ENCODE measurements around the gene CELA1. TPM values are rescaled to one million over a fixed set of nuclear protein-coding genes. Genes with fewer than 3 reads are reported as not detected.

Gene CELA1
- total RNA-seq, 6 experiments from 2014 or later = not detected

DNA sequence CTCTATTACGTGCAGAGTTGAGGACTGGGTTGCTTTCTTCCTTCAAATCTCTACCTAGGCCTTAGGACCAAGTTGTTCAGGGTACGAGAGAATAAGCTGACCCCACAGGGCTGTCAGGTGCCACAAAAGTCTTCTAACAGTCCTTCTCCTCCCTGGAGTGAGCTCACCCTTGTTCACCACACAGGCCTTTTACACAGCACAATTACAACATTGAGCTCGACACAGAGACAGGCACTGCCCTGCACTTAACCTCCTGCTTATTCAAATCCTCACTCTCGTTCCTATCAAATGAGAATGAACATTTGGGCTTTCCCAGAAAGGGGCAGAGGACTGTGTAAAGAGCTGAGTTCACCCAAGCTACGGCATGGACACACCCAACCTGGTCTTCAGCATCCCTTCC, 42.4 kb upstream of the CELA1 start:
- DNase-seq = no peak
- Histone ChIP-seq H3K27ac (no peak overlapping the region), H3K27me3 (peaks cover 0 to 10% of the 10 kb centered on the region in 2 donors), H3K4me3 (no peak overlapping the region), H3K4me1 (peaks cover 0 to 7% (median 1%) of the 10 kb centered on the region in 4 donors), H3K9me3 (no peaks in the 10 kb centered on the region), H3K36me3 (no peaks in the 10 kb centered on the region)
- TF ChIP-seq POLR2A (IDR thresholded peaks at IDR 0.05) = no peak
- TF ChIP-seq, protein P1, sequence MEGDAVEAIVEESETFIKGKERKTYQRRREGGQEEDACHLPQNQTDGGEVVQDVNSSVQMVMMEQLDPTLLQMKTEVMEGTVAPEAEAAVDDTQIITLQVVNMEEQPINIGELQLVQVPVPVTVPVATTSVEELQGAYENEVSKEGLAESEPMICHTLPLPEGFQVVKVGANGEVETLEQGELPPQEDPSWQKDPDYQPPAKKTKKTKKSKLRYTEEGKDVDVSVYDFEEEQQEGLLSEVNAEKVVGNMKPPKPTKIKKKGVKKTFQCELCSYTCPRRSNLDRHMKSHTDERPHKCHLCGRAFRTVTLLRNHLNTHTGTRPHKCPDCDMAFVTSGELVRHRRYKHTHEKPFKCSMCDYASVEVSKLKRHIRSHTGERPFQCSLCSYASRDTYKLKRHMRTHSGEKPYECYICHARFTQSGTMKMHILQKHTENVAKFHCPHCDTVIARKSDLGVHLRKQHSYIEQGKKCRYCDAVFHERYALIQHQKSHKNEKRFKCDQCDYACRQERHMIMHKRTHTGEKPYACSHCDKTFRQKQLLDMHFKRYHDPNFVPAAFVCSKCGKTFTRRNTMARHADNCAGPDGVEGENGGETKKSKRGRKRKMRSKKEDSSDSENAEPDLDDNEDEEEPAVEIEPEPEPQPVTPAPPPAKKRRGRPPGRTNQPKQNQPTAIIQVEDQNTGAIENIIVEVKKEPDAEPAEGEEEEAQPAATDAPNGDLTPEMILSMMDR (IDR thresholded peaks at IDR 0.05) = no peak
- intact Hi-C loops (cut with DNase I) = no loop called here
- 80% methylated on average over 5 of the region's 5 CpGs for WGBS (ENCODE audit: insufficient coverage, low coverage, low lambda C conversion rate, missing lambda C conversion rate)
- no peak for ATAC-seq

DNA sequence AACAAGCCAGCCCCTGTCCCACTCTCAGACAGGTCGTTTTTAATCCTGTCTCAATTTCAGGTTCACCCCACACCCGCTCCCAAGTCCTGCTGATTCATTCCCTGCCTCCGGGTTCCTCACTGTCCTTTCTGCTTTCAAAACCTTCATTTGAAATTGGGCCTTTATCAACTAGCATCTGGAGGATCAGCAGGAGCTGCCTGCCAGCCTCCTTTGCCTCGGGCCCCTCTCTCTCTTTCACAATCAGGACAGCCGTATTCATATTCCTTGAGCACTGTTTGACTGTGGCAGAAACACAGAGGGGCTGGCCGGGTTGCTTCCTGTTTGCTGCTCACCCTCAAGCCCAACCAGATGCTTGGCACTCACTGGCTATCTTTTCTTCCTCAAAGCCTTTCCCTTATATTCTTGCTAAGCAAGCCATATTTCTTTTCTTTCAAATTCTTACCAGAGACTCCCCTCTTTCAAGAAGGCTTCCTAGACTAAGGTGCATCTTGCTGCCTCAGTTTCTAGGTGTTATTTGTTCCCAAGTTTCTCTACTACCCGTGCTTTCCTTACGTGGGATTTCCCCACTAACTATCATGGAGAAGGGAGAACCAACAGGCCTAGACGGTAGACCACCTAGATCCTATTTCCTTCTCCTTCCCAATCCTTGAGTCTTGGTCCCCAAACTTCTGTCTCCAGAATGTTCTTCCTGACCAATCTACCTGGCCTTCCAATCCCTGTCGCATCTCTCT, 41.8 kb upstream of the CELA1 start:
- no peaks in the 10 kb centered on the region for H3K9me3 ChIP-seq
- 52% methylated on average over 10 of the region's 10 CpGs for WGBS (ENCODE audit: insufficient coverage, low coverage, low lambda C conversion rate, missing lambda C conversion rate)
- no peak overlapping the region for H3K27ac ChIP-seq
- DNase-seq (no peak), ATAC-seq (peak in 2 of 4 donors; percentile 8 to 24)
- no peaks in the 10 kb centered on the region for H3K36me3 ChIP-seq
- no peak for TF ChIP-seq POLR2A (IDR thresholded peaks at IDR 0.05)
- TF ChIP-seq, protein P1 (IDR thresholded peaks at IDR 0.05) = no peak
- H3K4me3 ChIP-seq = no peak overlapping the region
- intact Hi-C loops (cut with DNase I) = no loop called here
- peaks cover 0 to 7% (median 1%) of the 10 kb centered on the region in 4 donors for H3K4me1 ChIP-seq
- peaks cover 0 to 10% of the 10 kb centered on the region in 2 donors for H3K27me3 ChIP-seq

DNA sequence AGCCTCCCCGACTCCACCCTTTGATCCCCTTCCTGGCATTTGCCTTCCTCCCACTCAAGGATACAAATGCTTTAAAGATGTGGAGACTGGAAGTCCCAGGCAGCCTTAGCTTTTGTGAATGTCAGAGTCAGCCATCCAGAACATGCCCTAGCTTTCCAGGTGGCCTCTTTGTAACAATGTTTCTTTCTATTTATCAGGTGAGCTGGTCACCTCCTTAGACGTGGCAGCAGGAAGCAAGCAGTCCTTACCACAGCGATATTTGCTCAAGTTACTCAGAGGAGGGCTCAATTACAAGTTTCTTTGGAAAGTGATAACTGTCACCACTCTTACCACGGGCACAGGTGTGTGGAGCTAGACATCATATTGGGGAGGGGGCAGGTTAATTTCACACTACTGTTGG, 39.9 kb upstream of the CELA1 start:
- H3K9me3 ChIP-seq = no peaks in the 10 kb centered on the region
- no peaks in the 10 kb centered on the region for H3K36me3 ChIP-seq
- no peaks in the 10 kb centered on the region for H3K4me1 ChIP-seq
- 55% methylated on average over 4 of the region's 4 CpGs for WGBS (ENCODE audit: insufficient coverage, low coverage, low lambda C conversion rate, missing lambda C conversion rate)
- intact Hi-C loops (cut with DNase I) = no loop called here
- TF ChIP-seq, protein P1 (IDR thresholded peaks at IDR 0.05) = no peak
- no peak for TF ChIP-seq POLR2A (IDR thresholded peaks at IDR 0.05)
- H3K27ac ChIP-seq = no peak overlapping the region
- DNase-seq = no peak
- ATAC-seq = no peak
- H3K27me3 ChIP-seq = no peaks in the 10 kb centered on the region
- H3K4me3 ChIP-seq = no peak overlapping the region

DNA sequence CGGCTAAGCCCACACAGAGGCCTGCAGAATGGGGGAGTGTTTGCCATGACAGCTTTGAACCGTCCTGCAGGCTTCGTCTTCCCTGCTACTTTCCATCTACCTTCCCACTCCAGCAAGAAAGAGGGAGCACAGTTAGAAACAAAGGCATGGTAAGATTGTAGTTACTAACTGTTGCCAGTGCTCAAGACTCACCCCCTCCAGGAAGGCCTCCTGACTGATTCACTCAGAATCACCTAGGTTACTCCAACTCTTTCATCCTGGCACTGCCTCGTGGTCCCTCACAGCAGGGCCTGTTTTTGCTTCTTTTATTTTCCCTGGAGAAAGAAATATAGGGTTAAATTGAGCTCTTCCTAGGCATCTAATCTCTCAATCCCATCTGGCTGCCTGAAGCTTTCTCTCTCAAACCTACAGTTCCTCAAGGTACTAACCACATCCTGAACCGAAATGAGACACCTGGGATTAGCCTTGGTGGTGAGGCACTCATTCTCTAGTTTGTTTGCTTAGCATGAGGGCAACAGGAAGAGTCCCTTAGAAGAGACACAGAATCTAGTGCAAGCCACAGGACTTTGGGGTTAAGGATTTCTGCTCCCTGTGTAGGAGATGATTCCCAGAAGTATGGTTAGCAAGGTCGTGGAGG, 36.9 kb upstream of the CELA1 start:
- no peak for ATAC-seq
- Histone ChIP-seq H3K4me3 (no peak overlapping the region), H3K4me1 (no peaks in the 10 kb centered on the region), H3K27ac (no peak overlapping the region), H3K36me3 (no peaks in the 10 kb centered on the region), H3K9me3 (no peaks in the 10 kb centered on the region), H3K27me3 (no peaks in the 10 kb centered on the region)
- TF ChIP-seq POLR2A (IDR thresholded peaks at IDR 0.05) = no peak
- TF ChIP-seq, protein P1 (IDR thresholded peaks at IDR 0.05) = no peak
- intact Hi-C loops (cut with DNase I) = no loop called here
- 45% methylated on average over 3 of the region's 6 CpGs for WGBS (ENCODE audit: insufficient coverage, low coverage, low lambda C conversion rate, missing lambda C conversion rate)
- DNase-seq = no peak

All from right lobe of liver (tissue), 6 donors.